ENCODE results near the gene C1QTNF4.

- TF ChIP-seq CTCF (optimal IDR thresholded peaks at IDR 0.05 in 1 of 3, IDR thresholded peaks at IDR 0.05 in 1 of 3, conservative IDR thresholded peaks at IDR 0.05 in 1 of 3; ENCODE audit: extremely low read depth in 1 of 3, insufficient read depth in 2 of 3, low read length in 3 of 3) = no peak
- no peak for TF ChIP-seq EZH2 (IDR thresholded peaks at IDR 0.05; ENCODE audit: low read length)
Observed at GRCh38 chr11:47587039-47587716, 7.0 kb downstream of the C1QTNF4 start.
